Peyer's patch (tissue), 4 donors: Measurements from ENCODE around the gene SLX4IP.

ENCODE experiments used
- POLR2A ChIP-seq, 2 donors: fragments of 450-650 bp; IDR thresholded peaks; one replicate each; pipeline ENCODE4 v1.5.1; 2017; ENCODE audit warnings: antibody characterized with exemption in 2 of 2, mild to moderate bottlenecking in 2 of 2, moderate library complexity in 2 of 2
- TF ChIP-seq, protein P1 (sequence below), 6 experiments: fragments of 450-650 bp in 4 of 6; fragments of 200-600 bp in 2 of 6; sonication (generic) in 1 of 6; IDR thresholded peaks; one replicate each; pipeline ENCODE4 v1.5.1; 2017 to 2019; ENCODE audit warnings: antibody characterized with exemption in 6 of 6, mild to moderate bottlenecking in 3 of 6, moderate library complexity in 1 of 6

DNA sequence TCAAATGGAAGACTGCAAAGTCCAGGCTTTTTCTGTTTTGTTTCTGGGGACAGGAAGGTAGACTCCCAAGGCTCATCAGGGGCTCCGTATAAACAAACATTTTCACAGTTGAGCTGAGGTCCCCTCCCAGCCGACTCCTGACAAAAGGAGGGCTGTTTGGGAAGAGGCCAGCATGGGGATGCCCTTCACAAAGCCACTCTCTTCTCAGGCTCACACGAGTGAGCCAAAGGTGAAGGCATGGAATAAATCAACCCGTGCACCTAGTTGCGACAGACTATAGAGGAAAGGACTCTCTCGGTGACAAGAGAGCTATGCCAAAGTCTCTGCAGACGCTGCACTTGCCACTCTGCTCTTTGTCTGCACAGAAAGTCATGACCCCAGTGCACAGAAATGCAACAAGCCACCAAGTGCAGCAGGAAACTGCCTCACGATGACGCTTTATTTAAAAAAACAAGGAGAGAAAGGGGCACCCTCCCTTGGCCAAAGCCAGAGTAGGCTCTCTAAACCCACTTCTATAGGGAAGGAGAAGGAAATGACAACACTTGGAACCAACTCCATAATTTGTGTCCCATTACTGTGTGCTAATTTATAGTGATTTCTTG lies 217.7 kb downstream of the SLX4IP start:
- TF ChIP-seq, protein P1, sequence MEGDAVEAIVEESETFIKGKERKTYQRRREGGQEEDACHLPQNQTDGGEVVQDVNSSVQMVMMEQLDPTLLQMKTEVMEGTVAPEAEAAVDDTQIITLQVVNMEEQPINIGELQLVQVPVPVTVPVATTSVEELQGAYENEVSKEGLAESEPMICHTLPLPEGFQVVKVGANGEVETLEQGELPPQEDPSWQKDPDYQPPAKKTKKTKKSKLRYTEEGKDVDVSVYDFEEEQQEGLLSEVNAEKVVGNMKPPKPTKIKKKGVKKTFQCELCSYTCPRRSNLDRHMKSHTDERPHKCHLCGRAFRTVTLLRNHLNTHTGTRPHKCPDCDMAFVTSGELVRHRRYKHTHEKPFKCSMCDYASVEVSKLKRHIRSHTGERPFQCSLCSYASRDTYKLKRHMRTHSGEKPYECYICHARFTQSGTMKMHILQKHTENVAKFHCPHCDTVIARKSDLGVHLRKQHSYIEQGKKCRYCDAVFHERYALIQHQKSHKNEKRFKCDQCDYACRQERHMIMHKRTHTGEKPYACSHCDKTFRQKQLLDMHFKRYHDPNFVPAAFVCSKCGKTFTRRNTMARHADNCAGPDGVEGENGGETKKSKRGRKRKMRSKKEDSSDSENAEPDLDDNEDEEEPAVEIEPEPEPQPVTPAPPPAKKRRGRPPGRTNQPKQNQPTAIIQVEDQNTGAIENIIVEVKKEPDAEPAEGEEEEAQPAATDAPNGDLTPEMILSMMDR (IDR thresholded peaks at IDR 0.05) = no peak
- TF ChIP-seq POLR2A (IDR thresholded peaks at IDR 0.05) = no peak
